Caco-2 (cell line): ENCODE data around the gene CHGA. TPM values are rescaled to one million over a fixed set of nuclear protein-coding genes. Genes with fewer than 3 reads are reported as not detected.

Experiments
- BruUV-seq: library from RNA; stranded (reverse); fragments of 400-500 nt; replicated peaks from 2 replicates; lab custom pipeline; 2021; lab: Mats Ljungman, UMichigan
- CTCF ChIA-PET: fragments of 300-600 bp; sonication (Branson Sonifier 250); formaldehyde crosslinking; loops from one replicate; lab custom pipeline; 2022; ENCODE audit warnings: antibody characterized with exemption; lab: Charles Lee
- POLR2A ChIA-PET: fragments of 300-600 bp; sonication (Branson Sonifier 250); formaldehyde crosslinking; loops from one replicate; lab custom pipeline; 2022; ENCODE audit warnings: antibody characterized with exemption; lab: Charles Lee
- DNase-seq, 2 experiments: peaks; one replicate each; pipeline versions ENCODE4 v3.0.0 to v3.0.0-alpha.2; 2020 to 2022
- H3K27me3 ChIP-seq: replicated peaks from 2 replicates; pipeline ENCODE4 v1.6.0; 2011; ENCODE audit warnings: low read length; ENCODE audit not compliant: control insufficient read depth, insufficient read depth
- H3K36me3 ChIP-seq: 2 replicates; pipeline ENCODE4 v1.5.1; 2011; ENCODE audit warnings: low read length; ENCODE audit not compliant: control insufficient read depth, insufficient read depth
- H3K4me1 ChIP-seq: fragments of 250-450 bp; sonication (Bioruptor Pico); 2 replicates; pipeline ENCODE4 v1.5.1; 2020; ENCODE audit warnings: mild to moderate bottlenecking
- H3K4me3 ChIP-seq: 2 replicates; pipeline ENCODE4 v1.5.1; 2011; ENCODE audit warnings: low read depth, mild to moderate bottlenecking, control low read depth, low read length
- H3K9me3 ChIP-seq: fragments of 250-450 bp; sonication (Bioruptor Pico); 2 replicates; pipeline ENCODE4 v1.5.1; 2020; ENCODE audit warnings: mild to moderate bottlenecking, moderate library complexity
- H3K27ac Mint-ChIP-seq: one replicate; pipeline ENCODE4 v1.8.0; 2022; ENCODE audit warnings: mixed read lengths; ENCODE audit not compliant: unreplicated experiment
- H3K27me3 Mint-ChIP-seq: one replicate; pipeline ENCODE4 v1.8.0; 2022; ENCODE audit warnings: mixed read lengths; ENCODE audit not compliant: insufficient read depth, unreplicated experiment
- H3K36me3 Mint-ChIP-seq: one replicate; pipeline ENCODE4 v1.8.0; 2022; ENCODE audit warnings: mild to moderate bottlenecking, mixed read lengths; ENCODE audit not compliant: insufficient read depth, unreplicated experiment
- H3K4me1 Mint-ChIP-seq: one replicate; pipeline ENCODE4 v1.8.0; 2022; ENCODE audit warnings: low read depth, mixed read lengths; ENCODE audit not compliant: unreplicated experiment
- H3K4me3 Mint-ChIP-seq: one replicate; pipeline ENCODE4 v1.8.0; 2022; ENCODE audit warnings: mild to moderate bottlenecking, moderate library complexity, mixed read lengths; ENCODE audit not compliant: unreplicated experiment
- H3K9me3 Mint-ChIP-seq: one replicate; pipeline ENCODE4 v1.8.0; 2022; ENCODE audit warnings: mixed read lengths; ENCODE audit not compliant: unreplicated experiment
- CTCF ChIP-seq, 2 experiments: fragments of 200-600 bp in 1 of 2; IDR thresholded peaks; 1 replicate in 1 of 2; 2 replicates in 1 of 2; pipeline versions ENCODE4 v1.5.1 to v1.8.0; 2011 to 2022; ENCODE audit warnings: antibody characterized with exemption in 1 of 2, control low read depth in 1 of 2, inconsistent platforms in 1 of 2, low read depth in 1 of 2, low read length in 1 of 2, mild to moderate bottlenecking in 1 of 2, moderate library complexity in 1 of 2; ENCODE audit not compliant: insufficient read depth in 1 of 2, severe bottlenecking in 1 of 2, unreplicated experiment in 1 of 2
- intact Hi-C: fragments of 100-400 bp; cut with micrococcal nuclease; formaldehyde crosslinking; loops from one replicate; pipeline ENCODE4 v1.10.0; 2022; ENCODE audit not compliant: unreplicated experiment
- total RNA-seq: library from RNA; stranded (reverse); gene quantifications from 2 replicates; pipeline ENCODE4 v1.2.3, GENCODE V29; 2022

Gene CHGA
- total RNA-seq, 1 experiment from 2014 or later = not detected

GRCh38 chr14:92884410-92884809, 38.5 kb upstream of the CHGA start:
- POLR2A ChIA-PET = no interaction called here
- Histone ChIP-seq H3K9me3 (no peaks in the 10 kb centered on the region), H3K27me3 (no peaks in the 10 kb centered on the region), H3K4me1 (no peaks in the 10 kb centered on the region), H3K4me3 (no peak overlapping the region), H3K36me3 (no peaks in the 10 kb centered on the region)
- no peak for DNase-seq
- H3K4me1 Mint-ChIP-seq = no peaks in the 10 kb centered on the region
- intact Hi-C loops = no loop called here
- no TSS peak for BruUV-seq
- peaks cover 23% of the 10 kb centered on the region for H3K27me3 Mint-ChIP-seq
- no peak overlapping the region for H3K4me3 Mint-ChIP-seq
- no peaks in the 10 kb centered on the region for H3K9me3 Mint-ChIP-seq
- no peak overlapping the region for H3K27ac Mint-ChIP-seq
- no peak for TF ChIP-seq CTCF (IDR thresholded peaks at IDR 0.05; ENCODE audit: insufficient read depth in 1 of 2, low read depth in 1 of 2, low read length in 1 of 2, severe bottlenecking in 1 of 2, unreplicated experiment in 1 of 2)
- H3K36me3 Mint-ChIP-seq = no peaks in the 10 kb centered on the region
- CTCF ChIA-PET = no interaction called here

GRCh38 chr14:92885279-92886061, 37.5 kb upstream of the CHGA start:
- CTCF ChIA-PET = no interaction called here
- BruUV-seq = no TSS peak
- intact Hi-C loops = no loop called here
- TF ChIP-seq CTCF (IDR thresholded peaks at IDR 0.05; ENCODE audit: insufficient read depth in 1 of 2, low read depth in 1 of 2, low read length in 1 of 2, severe bottlenecking in 1 of 2, unreplicated experiment in 1 of 2) = no peak
- Mint-ChIP-seq H3K36me3 (no peaks in the 10 kb centered on the region), H3K27me3 (peaks cover 23% of the 10 kb centered on the region), H3K4me3 (no peak overlapping the region), H3K27ac (no peak overlapping the region), H3K4me1 (no peaks in the 10 kb centered on the region), H3K9me3 (no peaks in the 10 kb centered on the region)
- POLR2A ChIA-PET = no interaction called here
- H3K36me3 ChIP-seq = no peaks in the 10 kb centered on the region
- DNase-seq = no peak
- no peaks in the 10 kb centered on the region for H3K9me3 ChIP-seq
- H3K27me3 ChIP-seq = no peaks in the 10 kb centered on the region
- no peak overlapping the region for H3K4me3 ChIP-seq
- no peaks in the 10 kb centered on the region for H3K4me1 ChIP-seq

GRCh38 chr14:92886337-92886736, 36.6 kb upstream of the CHGA start:
- Histone ChIP-seq H3K36me3 (no peaks in the 10 kb centered on the region), H3K9me3 (no peaks in the 10 kb centered on the region), H3K4me3 (no peak overlapping the region), H3K27me3 (no peaks in the 10 kb centered on the region), H3K4me1 (no peaks in the 10 kb centered on the region)
- Mint-ChIP-seq H3K4me3 (no peak overlapping the region), H3K36me3 (no peaks in the 10 kb centered on the region), H3K27me3 (peaks cover 20% of the 10 kb centered on the region), H3K27ac (no peak overlapping the region), H3K4me1 (no peaks in the 10 kb centered on the region), H3K9me3 (no peaks in the 10 kb centered on the region)
- POLR2A ChIA-PET = no interaction called here
- no peak for DNase-seq
- CTCF ChIA-PET = no interaction called here
- no peak for TF ChIP-seq CTCF (IDR thresholded peaks at IDR 0.05; ENCODE audit: insufficient read depth in 1 of 2, low read depth in 1 of 2, low read length in 1 of 2, severe bottlenecking in 1 of 2, unreplicated experiment in 1 of 2)
- intact Hi-C loops = no loop called here
- BruUV-seq = no TSS peak
